ENCODE data around the gene MMP28.

The MMP28 gene

DNA sequence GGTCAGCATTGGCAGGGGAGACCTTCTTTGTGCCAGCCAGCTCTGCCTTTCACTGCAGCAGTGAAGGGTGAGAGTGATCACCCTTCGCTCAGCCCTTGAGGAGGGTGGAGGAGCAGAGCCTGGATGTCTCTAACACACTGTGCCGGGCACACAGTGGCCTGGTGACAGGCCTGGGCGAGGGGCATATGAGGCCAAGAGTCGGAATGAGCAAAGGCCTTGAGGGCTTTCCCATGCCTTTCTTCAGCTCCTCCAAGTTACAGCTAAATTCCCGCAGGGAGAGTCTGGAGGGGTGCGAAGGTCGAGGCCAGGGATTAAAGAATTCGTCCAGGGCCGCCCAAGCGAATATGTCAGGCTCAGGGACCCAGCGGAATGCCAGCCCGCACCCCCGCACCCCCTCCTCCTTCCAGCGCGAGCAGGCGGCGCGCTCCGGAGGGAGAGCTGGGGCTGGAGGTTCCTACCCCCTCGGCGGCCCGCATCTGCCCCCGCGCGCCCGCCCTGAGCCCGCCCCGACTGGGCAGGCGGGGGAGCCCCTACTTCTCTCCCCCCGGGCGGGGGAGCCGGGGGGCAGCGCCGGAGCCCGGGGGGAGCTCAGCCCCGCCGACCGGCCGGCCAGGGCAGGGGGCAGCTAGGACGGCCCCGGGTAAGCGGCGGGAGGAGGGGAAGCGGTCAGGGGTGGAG lies 64.1 kb downstream of the MMP28 start, which contains the start of gene RASL10B:
Gene RASL10B, plus strand, starts transcription at position 401 of the 678 bp plus-strand sequence. CDS start 3,546 bp downstream, outside the sequence.
- TF ChIP-seq EGR1 (IDR thresholded peaks at IDR 0.05): peak; percentile 85
- TF ChIP-seq, protein P1, sequence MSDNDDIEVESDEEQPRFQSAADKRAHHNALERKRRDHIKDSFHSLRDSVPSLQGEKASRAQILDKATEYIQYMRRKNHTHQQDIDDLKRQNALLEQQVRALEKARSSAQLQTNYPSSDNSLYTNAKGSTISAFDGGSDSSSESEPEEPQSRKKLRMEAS (IDR thresholded peaks at IDR 0.05): peak; percentile 39; the same call in 1 of the 2 replicates
- peak; percentile 74 for TF ChIP-seq TEAD4 (IDR thresholded peaks at IDR 0.05)
- no peak for TF ChIP-seq TAF1 (IDR thresholded peaks at IDR 0.05; ENCODE audit: low read depth)

DNA sequence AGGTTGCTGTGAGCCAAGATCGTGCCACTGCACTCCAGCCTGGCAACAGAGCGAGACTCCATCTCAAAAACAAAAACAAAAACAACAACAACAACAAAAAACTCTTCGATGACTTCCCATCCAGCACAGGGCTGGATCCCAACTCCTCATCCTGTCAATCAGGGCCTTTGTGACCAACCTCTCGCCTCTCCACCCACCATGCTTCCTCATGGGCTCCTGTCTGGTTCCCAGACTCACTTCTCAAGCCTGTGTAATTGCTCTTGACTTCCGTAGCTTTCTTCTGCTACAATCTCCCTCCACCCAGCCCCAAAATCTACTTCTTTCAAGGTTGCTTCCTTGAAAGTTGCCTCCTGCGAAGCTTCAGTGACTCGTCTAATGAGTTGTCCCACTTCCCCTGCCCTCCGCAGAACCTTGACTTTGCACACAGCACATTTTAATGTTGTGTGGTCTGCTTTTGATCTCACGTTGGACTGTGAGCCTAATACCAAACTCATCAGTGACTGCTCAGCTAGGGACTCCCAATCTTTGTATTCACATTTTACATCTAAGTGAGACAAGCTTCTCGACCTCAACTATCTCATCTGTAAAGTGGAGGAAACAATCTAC lies 64.9 kb downstream of the MMP28 start:
- TF ChIP-seq, protein P2, sequence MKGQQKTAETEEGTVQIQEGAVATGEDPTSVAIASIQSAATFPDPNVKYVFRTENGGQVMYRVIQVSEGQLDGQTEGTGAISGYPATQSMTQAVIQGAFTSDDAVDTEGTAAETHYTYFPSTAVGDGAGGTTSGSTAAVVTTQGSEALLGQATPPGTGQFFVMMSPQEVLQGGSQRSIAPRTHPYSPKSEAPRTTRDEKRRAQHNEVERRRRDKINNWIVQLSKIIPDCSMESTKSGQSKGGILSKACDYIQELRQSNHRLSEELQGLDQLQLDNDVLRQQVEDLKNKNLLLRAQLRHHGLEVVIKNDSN (IDR thresholded peaks at IDR 0.05): no peak
- TF ChIP-seq RAD21 (IDR thresholded peaks at IDR 0.05; ENCODE audit: low read depth): no peak
- TF ChIP-seq YY1 (IDR thresholded peaks at IDR 0.05; ENCODE audit: low read depth): no peak
- TF ChIP-seq TEAD4 (IDR thresholded peaks at IDR 0.05): no peak
- TF ChIP-seq EGR1 (IDR thresholded peaks at IDR 0.05): no peak
- TF ChIP-seq CREB1 (IDR thresholded peaks at IDR 0.05; ENCODE audit: low read depth): no peak
- TF ChIP-seq, protein P3, sequence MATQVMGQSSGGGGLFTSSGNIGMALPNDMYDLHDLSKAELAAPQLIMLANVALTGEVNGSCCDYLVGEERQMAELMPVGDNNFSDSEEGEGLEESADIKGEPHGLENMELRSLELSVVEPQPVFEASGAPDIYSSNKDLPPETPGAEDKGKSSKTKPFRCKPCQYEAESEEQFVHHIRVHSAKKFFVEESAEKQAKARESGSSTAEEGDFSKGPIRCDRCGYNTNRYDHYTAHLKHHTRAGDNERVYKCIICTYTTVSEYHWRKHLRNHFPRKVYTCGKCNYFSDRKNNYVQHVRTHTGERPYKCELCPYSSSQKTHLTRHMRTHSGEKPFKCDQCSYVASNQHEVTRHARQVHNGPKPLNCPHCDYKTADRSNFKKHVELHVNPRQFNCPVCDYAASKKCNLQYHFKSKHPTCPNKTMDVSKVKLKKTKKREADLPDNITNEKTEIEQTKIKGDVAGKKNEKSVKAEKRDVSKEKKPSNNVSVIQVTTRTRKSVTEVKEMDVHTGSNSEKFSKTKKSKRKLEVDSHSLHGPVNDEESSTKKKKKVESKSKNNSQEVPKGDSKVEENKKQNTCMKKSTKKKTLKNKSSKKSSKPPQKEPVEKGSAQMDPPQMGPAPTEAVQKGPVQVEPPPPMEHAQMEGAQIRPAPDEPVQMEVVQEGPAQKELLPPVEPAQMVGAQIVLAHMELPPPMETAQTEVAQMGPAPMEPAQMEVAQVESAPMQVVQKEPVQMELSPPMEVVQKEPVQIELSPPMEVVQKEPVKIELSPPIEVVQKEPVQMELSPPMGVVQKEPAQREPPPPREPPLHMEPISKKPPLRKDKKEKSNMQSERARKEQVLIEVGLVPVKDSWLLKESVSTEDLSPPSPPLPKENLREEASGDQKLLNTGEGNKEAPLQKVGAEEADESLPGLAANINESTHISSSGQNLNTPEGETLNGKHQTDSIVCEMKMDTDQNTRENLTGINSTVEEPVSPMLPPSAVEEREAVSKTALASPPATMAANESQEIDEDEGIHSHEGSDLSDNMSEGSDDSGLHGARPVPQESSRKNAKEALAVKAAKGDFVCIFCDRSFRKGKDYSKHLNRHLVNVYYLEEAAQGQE (IDR thresholded peaks at IDR 0.05; ENCODE audit: low read depth): no peak
- no peak for TF ChIP-seq EP300 (IDR thresholded peaks at IDR 0.05; ENCODE audit: borderline replicate concordance)
- TF ChIP-seq CEBPB (IDR thresholded peaks at IDR 0.05): no peak
- no peak for TF ChIP-seq NFIC (IDR thresholded peaks at IDR 0.05)
- TF ChIP-seq TAF1 (IDR thresholded peaks at IDR 0.05; ENCODE audit: low read depth): no peak
- TF ChIP-seq, protein P1 (IDR thresholded peaks at IDR 0.05): no peak
- no peak for TF ChIP-seq ZBTB7A (IDR thresholded peaks at IDR 0.05; ENCODE audit: low read depth)
- TF ChIP-seq TCF12 (IDR thresholded peaks at IDR 0.05; ENCODE audit: low read depth): no peak
- TF ChIP-seq FOXM1 (IDR thresholded peaks at IDR 0.05; ENCODE audit: borderline replicate concordance, low read depth): no peak

DNA sequence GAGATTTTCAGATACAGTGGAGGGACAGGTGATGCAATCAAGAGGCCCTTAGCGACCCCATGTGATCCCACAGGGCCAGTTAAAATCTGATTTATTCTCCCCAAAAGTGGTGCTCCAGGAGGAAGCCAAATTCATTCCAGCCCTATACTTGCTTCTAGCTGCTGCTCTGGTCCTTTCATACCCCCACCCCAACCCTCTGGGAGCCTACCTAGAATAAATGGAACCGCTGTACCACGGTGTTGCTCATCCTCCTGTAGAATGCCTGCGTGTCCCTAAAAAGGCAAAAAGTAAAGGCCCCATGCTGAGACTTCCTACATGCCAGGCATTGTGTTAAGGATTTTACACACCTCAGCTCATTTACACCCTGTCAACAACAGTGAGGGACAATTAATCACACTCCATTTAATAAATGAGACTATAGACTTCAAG lies 66.0 kb downstream of the MMP28 start:
- TF ChIP-seq NFIC (IDR thresholded peaks at IDR 0.05) (peak; percentile 62; the same call in 1 of the 2 replicates), RAD21 (IDR thresholded peaks at IDR 0.05; ENCODE audit: low read depth) (no peak), YY1 (IDR thresholded peaks at IDR 0.05; ENCODE audit: low read depth) (0 out of 2 replicates have a peak, but pooled peaks have one; percentile 20), TCF12 (IDR thresholded peaks at IDR 0.05; ENCODE audit: low read depth) (peak; percentile 49; the same call in 1 of the 2 replicates), EP300 (IDR thresholded peaks at IDR 0.05; ENCODE audit: borderline replicate concordance) (peak; percentile 44; the same call in 1 of the 2 replicates), TEAD4 (IDR thresholded peaks at IDR 0.05) (peak; percentile 86), CEBPB (IDR thresholded peaks at IDR 0.05) (0 out of 2 replicates have a peak, but pooled peaks have one; percentile 10), CREB1 (IDR thresholded peaks at IDR 0.05; ENCODE audit: low read depth) (no peak), TAF1 (IDR thresholded peaks at IDR 0.05; ENCODE audit: low read depth) (no peak)

DNA sequence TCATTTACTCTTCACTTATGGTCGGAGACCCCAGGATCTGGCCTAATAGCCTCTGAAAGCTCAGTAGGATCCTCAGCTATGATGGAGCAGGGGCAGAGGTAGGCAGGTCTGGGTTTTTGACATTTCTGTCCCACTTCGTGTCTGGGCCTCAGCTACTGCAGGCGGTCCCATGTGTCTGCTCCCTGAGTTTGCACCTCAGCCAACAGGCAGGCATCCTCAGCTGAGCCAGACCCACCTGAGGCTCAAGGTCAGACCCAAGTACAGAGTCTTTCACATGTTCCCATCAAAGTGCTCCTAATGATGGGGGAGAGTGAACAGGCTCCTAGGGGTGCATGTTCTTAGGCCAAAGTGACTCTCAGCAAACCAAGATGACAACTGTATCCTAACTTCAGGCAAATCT lies 66.9 kb downstream of the MMP28 start:
- TF ChIP-seq FOXM1 (IDR thresholded peaks at IDR 0.05; ENCODE audit: borderline replicate concordance, low read depth): no peak
- TF ChIP-seq EP300 (IDR thresholded peaks at IDR 0.05; ENCODE audit: borderline replicate concordance): no peak
- no peak for TF ChIP-seq TEAD4 (IDR thresholded peaks at IDR 0.05)

DNA sequence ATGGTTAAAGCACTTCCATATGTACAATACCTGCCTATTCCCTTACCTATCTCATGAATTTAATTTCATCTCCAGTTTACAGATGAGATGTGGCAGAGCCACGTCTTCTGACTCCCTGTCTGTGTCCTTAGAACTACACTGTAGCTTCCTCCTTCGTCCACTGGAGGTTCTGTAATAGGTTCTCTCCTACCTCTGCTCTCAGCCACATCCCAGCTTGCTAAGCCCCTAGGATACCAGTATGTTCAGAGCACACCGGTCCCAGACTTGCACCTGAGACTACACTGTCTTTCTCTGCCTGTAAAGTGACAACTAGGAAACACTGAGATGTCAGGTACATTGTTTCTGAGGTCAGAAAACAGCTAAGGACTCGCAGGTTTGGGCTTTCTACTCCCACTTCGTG lies 67.8 kb downstream of the MMP28 start:
- no peak for TF ChIP-seq TCF12 (IDR thresholded peaks at IDR 0.05; ENCODE audit: low read depth)
- no peak for TF ChIP-seq CREB1 (IDR thresholded peaks at IDR 0.05; ENCODE audit: low read depth)
- TF ChIP-seq TEAD4 (IDR thresholded peaks at IDR 0.05): no peak
- TF ChIP-seq CEBPB (IDR thresholded peaks at IDR 0.05): no peak
- TF ChIP-seq, protein P1 (IDR thresholded peaks at IDR 0.05): no peak
- TF ChIP-seq TAF1 (IDR thresholded peaks at IDR 0.05; ENCODE audit: low read depth): no peak
- no peak for TF ChIP-seq YY1 (IDR thresholded peaks at IDR 0.05; ENCODE audit: low read depth)
- TF ChIP-seq, protein P2 (IDR thresholded peaks at IDR 0.05): no peak
- TF ChIP-seq, protein P3 (IDR thresholded peaks at IDR 0.05; ENCODE audit: low read depth): no peak
